Activated CD8-positive, alpha-beta memory T cell treated with anti-CD3 and anti-CD28 coated beads for 48 hours (primary cell): ENCODE measurements around the gene UBR3.
"Not testable (repeated sequence)": the region's sequence is repeated elsewhere in the genome, so short reads cannot be mapped to it uniquely, and the experiment has no call there.

Source experiments
- DNase-seq, 3 experiments: peaks; one replicate each; pipeline ENCODE4 v3.0.0-alpha.2; 2020; ENCODE audit warnings: low read depth in 2 of 3, low spot score in 2 of 3

Gene UBR3

DNA sequence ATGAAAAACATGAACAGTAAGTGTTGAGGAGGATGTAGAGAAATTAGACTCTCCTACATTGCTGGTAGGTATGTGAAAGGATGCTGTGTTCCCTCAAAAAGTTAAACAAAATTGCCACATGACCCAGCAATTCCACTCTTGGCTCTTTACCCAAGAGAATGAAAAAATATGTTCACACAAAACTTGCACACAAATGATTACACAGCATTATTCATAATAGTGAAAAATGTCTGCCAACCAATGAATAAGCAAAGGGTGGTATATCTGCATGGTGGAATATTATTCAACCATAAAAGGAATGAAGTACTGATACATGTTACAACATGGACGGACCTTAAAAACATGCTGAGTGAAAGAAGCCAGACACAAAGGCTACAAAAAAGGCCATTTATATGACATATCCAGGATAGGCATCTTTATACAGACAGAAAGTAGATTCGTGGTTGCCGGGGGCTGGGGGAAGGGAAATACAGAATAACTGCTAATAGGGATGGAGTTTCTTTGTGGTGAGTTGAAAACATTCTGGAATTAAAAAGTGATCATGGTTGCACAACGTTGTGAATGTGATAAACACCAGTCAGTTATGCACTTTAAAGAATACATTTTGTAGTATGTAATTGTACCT, 265.3 kb downstream of the UBR3 start:
- no peak for DNase-seq

DNA sequence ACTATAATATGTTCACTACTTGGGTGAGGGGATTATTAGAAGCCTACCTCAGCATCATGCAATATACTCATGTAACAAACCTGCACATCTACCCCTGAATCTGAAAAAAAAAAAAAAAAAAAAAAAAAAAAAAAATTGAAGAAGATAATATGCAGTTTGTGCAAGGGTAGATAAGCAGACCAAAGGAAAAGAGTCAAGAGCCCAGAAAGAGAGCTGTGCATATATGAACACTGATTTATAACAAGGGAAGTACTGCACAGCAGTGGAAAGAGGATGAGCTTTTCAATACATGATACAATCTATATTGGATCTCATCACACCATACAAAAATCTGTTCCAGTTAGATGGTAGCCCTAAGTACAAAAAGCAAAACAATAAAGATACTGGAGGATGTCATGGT, 268.1 kb downstream of the UBR3 start:
- DNase-seq, result no peak

DNA sequence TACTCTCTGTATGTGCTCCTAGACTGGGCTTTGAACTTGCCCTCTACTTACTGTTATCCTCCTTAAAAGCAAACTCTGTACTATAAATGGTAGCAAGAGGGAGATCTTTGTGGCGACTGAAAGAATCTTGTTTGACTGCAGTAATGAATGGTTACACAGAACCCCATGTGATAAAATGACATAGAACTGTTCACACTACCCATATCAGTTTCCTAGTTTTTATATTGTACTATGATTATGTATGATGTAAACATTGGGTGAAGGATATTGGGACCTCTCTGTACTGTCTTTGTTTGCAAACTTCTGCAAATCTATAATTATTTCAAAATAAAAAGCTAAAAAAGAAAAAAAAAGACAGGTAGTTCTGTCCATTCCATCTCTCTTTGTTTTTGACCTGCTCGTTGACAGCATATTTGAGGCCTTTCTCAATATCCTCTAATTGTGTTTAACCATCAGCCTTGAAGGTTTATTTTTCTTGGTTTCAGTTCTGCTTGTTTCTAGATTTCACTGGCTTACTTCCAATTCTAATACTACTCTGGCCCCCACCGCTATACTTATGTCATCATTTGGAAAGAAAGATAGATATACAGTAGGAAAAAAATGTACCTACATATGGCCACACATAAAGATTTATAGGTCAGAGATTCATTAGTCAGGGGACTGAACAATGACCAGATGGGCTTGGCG, 271.5 kb downstream of the UBR3 start:
- no peak for DNase-seq

DNA sequence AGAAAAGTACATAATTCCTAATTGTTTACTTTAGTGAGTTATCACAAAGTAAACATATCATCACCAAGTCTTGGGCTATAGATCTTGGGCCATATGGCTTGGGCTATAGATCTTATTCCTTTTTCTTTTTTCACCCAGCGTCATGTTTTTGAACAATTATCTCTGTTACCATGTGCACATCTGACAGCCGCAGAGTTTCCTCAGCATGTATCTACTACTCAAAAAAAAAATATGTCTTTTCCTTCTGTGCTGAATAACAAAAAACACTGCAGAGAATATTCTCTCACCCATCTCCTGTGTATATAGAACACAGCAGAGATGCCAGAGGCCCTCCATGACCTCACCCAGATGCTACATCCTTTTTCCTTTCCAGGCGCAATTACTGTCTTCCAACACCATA, 274.5 kb downstream of the UBR3 start:
- DNase-seq, result no peak

DNA sequence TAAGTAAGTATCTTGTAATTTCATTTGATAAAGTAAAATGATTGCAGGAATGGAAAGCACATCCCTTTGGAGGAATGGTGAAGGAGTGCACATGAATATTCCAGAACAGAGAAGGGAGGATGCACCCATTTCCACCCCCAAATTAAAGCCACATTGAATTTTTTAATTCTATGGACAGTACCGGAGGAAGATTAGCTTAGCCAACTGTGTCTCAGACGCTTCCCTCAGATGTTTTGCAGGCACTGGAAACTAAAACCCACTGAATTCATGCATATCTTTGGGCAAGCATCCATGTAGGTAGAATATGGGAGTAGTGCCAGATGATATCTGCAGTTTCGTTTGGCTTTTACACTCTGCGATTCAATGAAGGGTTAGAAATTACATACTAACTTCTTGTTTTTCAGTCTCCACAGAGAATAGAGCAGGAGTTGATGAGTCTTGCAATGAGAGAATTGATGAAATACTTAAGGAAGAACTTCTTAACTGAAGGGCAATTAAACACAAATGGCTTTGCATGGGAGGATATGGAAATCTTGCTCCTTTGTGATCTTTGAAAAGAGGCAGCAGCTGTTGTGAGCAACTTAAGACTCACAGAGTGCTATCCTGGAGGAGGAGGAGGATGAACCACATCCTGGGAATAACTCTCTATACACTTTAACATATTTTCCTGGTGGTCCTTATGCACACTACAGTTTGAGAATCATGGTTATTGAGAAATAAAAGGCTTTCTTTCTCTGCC, 279.0 kb downstream of the UBR3 start:
- no peak for DNase-seq

DNA sequence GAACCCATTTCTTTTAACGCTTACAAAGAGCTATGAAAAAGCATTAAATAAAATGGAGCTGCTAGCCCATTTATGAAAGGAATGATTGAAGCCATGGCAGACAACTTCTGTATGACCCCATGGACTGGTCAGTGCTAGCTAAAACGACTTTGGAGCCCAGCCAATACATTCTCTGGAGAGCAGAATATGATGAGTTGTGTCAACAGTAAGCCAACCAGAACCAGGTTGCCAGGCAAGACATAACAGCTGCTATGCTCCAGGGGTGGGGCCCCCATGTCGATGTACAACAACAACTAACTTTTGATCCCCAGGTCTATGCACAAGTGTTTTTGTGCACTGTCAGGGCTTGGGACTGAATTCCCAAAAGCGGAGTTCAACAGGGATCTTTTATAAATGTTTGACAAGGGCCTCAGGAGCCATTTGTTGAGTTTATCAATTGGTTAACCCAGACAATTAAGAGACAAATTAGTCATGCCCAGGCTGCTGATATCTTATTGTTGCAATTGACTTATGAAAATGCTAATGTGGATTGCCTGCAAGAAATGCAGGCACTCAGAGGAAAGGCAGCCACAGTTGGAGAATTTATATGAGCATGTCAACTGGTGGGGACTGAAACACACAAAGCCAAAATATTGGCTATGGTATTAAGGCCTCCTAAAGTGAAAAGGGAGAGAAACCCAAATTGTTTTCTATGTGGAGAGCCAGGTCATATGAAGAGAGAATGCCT, 286.1 kb downstream of the UBR3 start:
- DNase-seq, result no peak

DNA sequence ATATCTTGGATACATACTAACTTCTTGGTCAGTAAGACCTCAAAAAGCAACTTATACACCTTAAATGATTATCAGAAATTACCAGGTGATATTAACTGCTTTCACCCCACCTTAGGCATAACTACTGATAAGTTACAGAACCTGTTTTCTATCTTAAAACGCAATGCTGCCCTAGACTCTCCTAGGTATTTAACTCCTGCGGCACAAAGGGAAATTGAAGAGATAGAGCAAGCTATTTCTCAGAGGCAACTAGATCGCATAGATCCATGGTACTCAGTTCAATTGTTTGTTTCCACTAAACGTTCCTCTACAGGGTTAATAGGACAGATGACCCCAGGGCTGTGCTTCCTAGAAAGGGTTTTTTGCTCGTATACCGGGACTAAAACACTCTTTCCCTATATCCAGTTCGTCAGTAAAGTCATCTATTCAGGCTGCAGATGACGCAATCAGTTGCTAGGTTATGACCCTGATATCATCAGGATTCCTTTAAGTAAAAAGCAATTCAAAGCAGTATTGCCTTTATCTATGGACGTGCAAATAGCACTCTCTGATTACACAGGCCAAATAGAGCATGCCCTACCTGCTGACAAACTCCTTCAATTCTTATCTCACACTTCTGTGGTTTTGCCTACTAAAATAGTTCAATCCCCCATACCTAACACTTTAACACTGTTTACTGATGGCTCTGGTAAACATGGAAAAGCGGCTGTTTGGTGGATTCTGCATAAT, 288.4 kb downstream of the UBR3 start:
- no peak for DNase-seq

DNA sequence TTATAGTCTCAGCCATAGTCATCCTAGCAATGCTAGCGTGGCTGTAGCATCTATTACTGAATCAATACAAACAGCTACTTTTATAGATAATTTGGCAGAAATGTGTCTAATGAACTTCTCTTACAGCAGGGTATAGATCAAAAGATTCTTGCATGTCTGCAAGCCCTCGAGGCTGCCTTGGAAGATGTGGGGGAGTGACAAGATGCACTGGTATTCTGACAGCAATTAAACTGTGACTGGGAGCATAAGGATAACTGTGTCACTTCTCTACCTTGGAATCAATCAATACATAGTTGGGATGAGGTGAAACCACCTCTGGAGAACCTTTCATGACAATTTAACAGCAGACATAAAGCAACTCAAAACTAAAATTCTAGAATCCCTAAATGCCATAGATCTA, 291.4 kb downstream of the UBR3 start:
- DNase-seq, result no peak

DNA sequence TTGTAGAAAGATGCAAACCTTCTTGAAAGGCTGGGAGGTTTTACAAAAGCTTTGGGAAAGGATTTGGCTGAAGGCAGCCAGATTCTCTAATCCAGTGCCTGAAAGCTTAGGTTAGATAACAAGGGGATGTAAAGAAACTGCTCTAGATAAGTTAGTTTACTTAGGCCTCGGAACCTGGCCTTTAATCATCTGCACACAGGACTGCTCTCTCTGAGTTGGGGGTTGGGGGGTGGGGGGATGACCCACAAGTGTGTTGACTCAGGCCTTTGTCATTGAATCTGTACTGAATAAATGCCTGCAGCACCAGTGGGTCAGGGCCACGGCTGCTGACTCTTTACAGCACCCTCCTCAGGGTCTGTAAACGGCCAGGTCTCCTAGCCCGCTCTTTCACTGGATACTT, 292.1 kb downstream of the UBR3 start:
- not testable (repeated sequence) for DNase-seq

DNA sequence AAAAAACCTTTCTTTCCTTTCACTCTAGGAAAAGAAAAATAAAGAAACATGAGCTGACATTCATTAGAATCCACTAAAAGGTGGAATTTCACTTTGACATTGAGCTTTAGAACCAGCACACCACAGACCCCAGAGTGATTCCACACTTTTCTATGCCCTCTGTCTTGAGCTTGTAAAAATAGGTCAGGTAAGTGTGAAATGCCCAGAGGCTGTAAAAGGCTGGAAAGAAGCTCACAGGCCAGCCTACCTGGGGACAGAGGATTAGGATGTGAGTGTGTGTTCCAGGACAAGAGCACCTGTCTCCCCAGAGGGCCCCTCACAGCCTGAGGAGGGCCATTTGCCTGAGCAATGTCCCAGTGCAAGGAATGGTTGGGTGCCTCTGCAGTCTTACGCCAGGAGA, 294.4 kb downstream of the UBR3 start:
- no peak for DNase-seq

DNA sequence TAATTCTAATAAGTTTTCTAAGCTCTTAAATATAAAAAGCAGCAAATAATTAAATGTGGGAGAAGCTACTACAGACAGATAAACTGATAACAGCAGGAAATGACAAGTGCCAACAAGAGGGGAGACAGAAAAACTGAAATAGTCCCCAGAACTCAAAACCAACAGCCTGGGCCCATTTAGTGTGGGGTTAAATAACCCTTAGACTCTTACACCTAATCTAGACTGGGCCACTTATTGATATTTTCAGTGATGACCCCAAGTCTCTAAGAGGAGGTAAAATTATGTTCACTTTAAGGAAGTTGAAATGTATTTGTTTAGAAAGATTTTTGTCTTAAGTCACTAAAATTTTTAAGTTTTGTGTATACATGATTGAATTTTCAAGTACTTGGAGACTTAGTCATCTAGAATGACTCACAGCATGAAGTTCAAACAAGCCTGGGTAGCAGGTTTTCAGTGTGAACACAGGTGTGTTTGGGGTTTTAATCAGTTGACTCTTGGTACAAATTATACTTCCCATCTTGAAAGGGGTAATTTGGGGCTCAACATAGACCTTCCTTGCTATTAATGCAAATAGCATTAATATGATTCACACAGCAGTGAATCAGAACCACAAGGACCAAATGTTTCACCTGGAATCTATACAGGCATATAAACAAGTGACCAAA, 295.8 kb downstream of the UBR3 start:
- no peak for DNase-seq

DNA sequence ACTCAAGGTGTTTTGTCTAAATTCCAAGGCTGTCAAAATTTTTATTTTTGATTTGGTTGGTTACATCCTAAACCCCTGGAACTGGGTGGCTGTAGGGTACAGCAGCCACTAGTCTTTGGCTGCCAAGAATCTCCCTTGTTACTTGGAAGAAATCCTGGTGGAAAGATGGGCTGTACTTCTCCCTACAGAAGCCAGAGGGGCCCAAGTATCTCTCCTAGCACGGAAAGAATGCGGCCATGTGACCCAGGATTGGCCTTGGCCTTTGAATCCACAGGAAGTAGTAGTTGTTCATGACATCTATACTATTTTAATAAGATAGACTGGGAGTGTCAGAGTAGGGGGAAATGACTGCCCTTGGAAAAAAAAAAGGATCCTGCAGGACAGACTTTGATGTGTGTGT, 296.3 kb downstream of the UBR3 start:
- DNase-seq, result no peak

DNA sequence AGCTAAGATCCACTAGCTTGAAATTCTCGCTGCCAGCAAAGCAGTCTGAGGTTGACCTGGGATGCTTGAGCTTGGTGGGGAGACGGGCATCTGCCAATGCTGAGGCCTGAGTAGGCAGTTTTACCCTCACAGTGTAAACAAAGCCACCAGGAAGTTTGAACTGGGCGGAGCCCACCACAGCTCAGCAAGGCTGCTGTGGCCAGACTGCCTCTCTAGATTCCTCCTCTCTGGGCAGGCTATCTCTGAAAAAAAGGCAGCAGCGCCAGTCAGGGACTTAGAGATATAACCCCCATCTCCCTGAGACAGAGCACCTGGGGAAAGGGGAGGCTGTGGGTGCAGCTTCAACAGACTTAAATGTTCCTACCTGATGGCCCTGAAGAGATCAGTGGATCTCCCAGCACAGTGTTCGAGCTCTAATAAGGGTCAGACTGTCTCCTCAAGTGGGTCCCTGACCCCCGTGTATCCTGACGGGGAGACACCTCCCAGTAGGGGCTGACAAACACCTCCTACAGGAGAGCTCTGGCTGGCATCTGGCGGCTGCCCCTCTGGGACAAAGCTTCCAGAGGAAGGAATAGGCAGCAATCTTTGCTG, 299.0 kb downstream of the UBR3 start:
- not testable (repeated sequence) for DNase-seq
